Measurements from ENCODE around the gene HAGH.

Gene HAGH

GRCh38 chr16:1786242-1787055 lies 40.2 kb downstream of the HAGH start:
- DNase-seq (ENCODE audit: low read depth), result no peak

- DNase-seq (ENCODE audit: low read depth), result no peak
Measured at GRCh38 chr16:1785846-1786170, 40.8 kb downstream of the HAGH start.

- DNase-seq (ENCODE audit: low read depth), result no peak
Measured at GRCh38 chr16:1784977-1785845, 41.4 kb downstream of the HAGH start.

DNA sequence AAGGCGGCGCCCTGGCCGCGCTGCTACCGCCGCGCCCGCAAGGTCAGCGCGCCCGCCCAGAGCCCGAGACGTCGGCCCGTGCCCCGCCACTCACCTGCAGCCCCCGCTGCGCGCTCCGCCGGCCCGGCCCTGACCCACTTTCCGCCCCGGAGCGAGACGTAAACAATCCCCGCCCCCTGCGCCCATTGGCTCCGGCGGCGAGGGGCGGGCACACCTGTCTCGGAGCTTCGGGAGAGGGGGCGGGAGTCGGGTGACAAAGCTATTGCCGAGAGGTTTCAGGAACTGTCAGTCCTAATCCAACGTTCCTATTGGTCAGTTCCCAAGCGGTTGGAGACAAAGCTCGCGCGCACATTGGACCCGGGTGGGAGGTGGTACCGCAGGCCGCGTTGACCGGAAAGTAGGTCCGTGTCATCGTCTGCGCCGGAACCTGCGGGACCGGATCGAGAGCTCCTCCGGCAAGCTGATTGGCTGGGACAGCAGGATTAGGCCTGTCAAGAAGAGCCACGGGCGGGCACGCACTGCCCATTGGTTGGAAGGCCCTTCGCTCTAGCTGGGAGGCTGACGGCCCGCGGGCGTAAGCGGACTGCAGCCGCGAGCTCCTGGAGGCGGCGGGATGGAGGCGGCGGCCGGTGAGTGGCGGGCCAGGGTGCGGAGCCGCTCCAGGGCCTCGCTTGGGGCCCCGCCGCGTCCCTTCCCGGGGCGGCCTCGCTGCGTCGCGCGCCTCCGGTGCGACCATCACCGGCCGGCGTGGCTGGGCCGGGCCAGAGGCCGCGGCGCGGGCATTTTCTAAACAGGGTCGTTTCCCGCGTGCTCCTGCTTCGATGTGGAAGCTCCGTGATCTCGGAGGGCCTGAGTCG lies 44.0 kb downstream of the HAGH start, which contains the start of the genes NUBP2 and SPSB3:
NUBP2 (plus strand) TSS at position 553 of the 857 bp plus-strand sequence; CDS start at position 614, 61 bp downstream.
SPSB3 (minus strand) TSS at position 164 of the 857 bp plus-strand sequence. CDS start 1,088 bp downstream, outside the sequence.
- DNase-seq (ENCODE audit: low read depth), result peak; percentile 91

DNA sequence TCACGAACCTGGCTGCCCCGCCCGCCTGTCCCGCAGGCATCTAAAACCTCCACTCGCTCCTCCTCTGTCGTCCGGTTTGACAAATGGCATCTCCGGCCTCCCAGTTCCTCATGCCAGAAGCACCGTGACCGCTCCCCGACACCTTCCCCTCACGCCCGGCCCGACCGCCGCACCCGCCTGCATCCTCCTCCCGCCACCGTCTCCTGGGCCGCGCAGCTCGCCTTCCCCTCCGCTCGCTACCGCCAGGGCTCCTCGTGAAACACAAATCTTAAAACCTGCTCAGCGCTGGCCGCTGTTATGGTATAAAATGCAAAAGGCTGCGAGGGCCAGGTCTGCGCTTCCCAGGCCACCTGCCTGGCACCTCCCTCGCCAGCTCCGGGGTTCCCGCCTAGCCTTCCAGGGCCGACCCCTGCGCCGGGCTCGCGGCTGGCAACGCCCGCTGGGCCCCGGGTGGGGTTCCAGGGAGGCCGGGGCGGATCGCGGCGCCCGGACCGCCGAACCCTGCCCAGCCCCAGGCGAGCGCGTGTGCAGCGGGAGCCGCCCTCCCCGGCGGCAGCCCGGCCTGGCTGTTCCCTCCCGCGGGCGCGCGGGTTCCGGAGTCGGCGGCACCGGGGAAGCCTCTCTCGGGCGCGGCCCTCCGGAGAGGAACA lies 44.7 kb downstream of the HAGH start:
- peak; percentile 18 for DNase-seq (ENCODE audit: low read depth)

- no peak for DNase-seq (ENCODE audit: low read depth)
Measured at GRCh38 chr16:1781254-1781653, 45.4 kb downstream of the HAGH start.

DNA sequence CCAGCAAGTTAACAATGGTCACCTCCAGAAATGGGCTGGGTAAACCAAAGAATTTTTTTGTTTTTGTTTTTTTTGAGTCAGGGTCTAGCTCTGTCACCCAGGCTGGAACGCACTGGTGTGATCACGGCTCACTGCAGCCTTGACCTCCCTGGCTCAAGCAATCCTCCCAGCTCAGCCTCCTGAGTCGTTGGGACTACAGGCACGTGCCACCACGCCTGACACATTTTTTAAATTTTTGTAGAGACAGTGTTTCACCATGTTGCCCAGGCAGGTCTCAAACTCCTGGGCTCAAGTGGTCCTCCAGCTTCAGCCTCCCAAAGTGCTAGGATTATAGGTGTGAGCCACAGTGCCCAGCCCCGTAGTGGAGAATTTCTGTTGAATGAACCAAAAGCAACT lies 46.0 kb downstream of the HAGH start:
- no peak for DNase-seq (ENCODE audit: low read depth)

DNA sequence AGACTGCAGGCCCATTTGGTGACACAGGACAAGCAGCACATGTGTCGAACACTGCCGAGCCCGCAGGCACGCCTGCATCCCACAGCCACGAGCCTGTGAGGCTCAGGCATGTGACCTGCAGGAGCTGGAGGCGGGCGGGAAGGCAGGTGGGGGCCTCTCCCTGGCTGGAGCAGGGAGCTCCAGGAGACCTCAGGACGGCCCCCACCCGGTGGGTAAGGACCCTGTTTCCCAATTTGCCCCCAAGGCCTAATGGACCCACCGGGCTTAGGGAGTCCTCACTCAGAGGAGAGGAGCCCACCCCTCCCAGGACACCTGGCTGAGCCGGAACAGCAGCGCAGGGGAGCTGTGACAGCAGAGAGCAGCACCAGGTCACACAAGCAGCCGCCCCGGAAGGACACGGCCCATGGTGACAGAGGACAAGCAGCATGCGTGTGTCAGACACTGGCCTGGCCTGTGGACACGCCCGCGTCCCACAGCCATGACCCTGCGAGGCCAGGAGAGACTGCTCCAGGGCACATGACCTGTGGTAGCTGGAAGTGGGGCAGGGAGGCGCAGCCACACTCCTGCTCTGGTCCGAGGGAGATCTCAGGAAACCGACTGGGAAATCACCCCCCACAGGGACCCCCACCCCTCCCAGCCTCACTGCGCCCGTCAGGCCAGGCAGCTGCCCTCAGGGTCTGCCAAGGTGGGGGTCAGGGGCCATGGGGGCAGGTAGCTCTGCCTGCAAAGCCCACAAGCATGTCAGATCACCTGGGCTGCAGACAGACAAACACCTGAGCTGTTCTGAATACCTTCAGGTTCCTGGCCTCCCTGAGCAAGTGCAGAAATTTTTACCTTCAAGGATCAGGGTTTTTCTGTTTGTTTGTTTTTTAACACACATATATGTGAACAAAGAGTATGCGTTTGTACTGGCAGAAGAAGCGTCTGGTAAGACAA lies 46.6 kb downstream of the HAGH start:
- no peak for DNase-seq (ENCODE audit: low read depth)

DNA sequence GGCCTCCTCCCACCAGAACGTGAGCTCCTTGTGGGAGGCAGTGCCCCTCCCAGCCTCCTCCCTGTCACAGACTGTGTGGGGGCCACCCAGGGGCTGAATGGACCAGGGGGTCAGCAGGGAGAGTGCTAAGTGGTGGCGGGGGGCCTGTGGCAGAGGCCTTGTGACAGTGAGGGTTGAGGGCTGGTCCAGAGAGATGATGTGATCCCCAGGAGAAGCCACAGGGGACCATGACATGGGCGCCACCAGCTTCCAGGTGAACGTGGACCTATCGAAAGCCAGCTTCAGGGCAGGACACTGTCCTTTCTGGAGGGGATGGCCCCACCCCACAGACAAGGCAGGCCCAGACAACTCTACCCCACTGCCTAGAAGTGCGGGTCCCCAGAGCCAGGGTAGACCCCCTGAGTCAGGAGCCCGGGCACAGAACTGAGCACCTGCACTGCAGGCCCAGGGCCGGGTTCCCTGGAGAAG lies 47.4 kb downstream of the HAGH start:
- no peak for DNase-seq (ENCODE audit: low read depth)

- DNase-seq (ENCODE audit: low read depth), result no peak
Measured at GRCh38 chr16:1778200-1779179, 48.1 kb downstream of the HAGH start.

DNA sequence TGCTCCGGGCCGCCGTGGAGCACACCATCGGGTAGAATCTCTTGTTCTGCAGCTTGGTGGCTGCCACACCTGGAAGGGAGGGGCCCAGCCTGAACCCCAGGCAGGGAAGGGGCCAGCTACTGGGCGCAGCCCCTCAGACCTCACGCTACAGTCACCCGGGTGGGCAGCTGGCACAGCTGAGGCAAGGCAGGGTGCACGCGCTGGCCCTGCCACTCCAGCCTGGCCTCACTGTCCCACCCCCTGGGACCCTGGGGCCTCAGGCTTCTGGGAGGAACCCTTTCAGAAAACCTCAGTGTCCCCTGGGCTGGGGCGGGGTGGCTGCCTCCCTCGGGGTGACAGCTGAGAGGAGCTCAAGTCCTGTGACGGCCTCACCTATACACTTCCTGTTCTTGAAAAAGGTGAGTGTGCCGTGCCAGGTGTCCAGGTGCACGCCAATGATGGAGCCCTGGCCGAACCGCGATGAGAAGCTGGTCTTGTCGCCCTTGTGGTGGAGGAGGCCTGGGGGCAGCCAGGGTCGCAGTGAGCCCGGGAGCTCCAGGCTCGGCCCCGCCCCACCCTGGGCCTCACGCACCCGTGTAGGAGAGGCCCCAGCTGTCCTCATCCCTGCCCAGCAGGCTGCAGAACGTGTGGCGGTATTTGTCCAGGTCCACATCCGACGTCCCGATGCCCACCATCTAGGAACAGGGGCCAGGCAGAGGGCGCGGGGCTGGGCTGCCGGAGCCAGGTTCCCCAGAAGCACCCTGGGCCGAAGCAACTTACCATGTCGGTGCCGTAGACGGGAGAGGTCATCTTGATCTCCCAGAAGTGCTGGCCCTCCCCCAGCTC lies 49.0 kb downstream of the HAGH start:
- no peak for DNase-seq (ENCODE audit: low read depth)

- no peak for DNase-seq (ENCODE audit: low read depth)
Measured at GRCh38 chr16:1776991-1777374, 49.6 kb downstream of the HAGH start.

- no peak for DNase-seq (ENCODE audit: low read depth)
Measured at GRCh38 chr16:1776672-1776955, 50.0 kb downstream of the HAGH start.

DNA sequence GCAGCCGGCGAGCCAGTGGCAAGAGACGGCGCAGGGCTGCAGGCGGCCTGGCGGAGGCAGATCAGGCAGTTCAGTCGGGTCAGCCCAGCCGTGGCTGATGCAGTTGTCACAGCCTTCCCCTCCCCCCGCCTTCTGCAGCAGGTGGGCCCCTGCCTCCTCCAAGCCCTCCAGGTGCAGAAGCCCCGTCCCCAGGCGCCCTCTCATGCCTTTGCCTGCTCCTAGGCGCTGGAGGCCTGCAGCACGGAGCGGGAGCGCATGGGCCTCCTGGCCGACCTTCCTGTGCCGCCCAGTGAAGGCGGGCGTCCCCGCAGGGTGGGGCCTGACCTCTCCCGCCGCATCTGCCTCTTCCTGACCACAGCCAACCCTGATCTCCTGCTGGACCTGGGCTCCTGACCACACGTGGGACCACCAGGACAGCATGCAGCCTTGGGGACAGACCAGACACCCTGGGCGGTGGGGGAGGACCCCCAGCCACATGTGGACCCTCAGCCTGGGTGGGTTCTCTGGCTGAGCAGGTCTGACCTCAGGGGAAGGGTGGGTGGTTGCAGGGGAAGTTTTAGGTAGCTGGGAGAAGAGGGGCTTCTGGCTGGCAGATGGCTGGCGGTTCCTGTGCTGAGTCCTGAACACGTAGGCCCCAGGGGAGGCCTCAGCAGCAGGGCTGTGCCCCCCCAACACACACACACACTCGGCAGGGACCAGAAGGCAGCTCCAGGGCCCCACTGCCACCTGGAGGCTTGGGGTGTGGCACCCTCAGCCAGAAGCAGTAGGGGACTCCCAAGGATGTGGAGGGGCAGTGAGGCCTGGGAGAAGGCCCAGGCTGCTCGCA lies 50.6 kb downstream of the HAGH start:
- no peak for DNase-seq (ENCODE audit: low read depth)

- no peak for DNase-seq (ENCODE audit: low read depth)
Measured at GRCh38 chr16:1775006-1775845, 51.4 kb downstream of the HAGH start.

GRCh38 chr16:1774448-1774780 lies 52.2 kb downstream of the HAGH start:
- no peak for DNase-seq (ENCODE audit: low read depth)
